Measurements from ENCODE around the gene ATP12A.

GRCh38 chr13:24687611-24688010, 7.4 kb downstream of the ATP12A start:
- no peak for TF ChIP-seq NRF1 (IDR thresholded peaks at IDR 0.05; ENCODE audit: low read depth, low read length)
- TF ChIP-seq CTCF (IDR thresholded peaks at IDR 0.05; ENCODE audit: control extremely low read depth in 1 of 3, insufficient read depth in 1 of 3, low read depth in 1 of 3, low read length in 3 of 3) = no peak
- no peak for TF ChIP-seq TEAD4 (IDR thresholded peaks at IDR 0.05; ENCODE audit: low read depth, low read length)
- no peak for TF ChIP-seq CREB1 (IDR thresholded peaks at IDR 0.05)
- TF ChIP-seq SUZ12 (IDR thresholded peaks at IDR 0.05; ENCODE audit: low read length) = no peak
- no peak for TF ChIP-seq EZH2 (IDR thresholded peaks at IDR 0.05; ENCODE audit: low read depth, low read length, severe bottlenecking)
- TF ChIP-seq TAF1 (IDR thresholded peaks at IDR 0.05; ENCODE audit: low read depth, low read length) = no peak

Data from H1 (cell line).